ENCODE data around the gene MRPL1.
"Not testable (repeated sequence)": the region's sequence is repeated elsewhere in the genome, so short reads cannot be mapped to it uniquely, and the experiment has no call there.

Gene MRPL1

DNA sequence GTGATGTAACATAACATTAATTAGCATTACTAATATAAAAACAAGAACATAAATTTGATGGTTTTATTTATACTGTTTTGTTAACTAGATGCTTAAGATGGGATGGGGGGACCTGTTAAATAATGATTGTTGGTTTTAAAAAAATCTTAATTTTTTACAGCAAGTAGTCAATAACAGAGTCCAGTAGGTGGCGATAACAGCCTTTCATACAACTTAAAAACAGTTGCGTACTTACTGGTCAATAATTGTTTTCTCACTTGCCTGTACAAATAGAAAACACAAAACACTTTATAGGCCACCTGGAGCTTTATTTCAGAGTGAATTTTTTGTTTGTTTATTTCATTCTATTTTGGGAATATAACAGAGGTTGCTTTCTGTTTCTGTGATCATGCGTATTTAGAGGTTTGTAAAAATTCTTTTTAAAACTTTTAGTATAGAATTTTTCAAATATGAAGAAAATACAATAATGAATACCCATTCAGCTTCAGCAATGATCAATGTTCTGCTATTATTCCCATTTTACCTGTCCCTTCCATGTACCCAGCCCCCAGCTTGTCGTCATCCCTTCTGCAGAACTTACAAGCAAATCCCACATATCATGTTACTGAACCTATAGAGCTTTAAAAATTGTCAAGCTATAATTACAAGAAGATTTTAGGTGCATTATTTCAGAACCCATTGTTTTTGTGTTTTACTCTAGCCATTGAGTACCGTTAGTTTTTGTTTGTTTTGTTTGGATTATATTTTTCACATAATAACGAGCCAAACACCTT lies 97.1 kb downstream of the MRPL1 start:
- intact Hi-C loops (cut with DNase I): loop anchor here (5.0 to 10.0 kb wide), 2 partner anchors 558 to 905 kb away; no protein-coding TSS in a partner anchor
- DNase-seq: no peak

DNA sequence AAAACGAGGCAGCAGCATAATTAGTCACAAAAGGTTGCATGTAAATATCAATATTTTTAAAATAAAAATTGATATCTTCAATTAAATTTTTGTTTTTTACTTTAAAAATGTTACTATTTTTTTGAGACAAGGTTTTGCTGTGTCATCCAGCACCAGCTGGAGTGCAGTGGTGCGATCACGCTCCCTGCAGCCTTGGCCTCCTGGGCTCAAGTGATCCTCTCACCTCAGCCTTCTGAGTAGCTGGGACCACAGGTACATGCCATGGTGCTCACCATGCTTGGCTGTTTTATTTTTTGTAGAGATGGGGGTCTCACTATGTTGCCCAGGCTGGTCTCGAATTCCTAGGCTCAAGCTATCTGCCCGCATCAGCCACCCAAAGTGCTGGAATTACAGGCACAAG lies 97.7 kb downstream of the MRPL1 start:
- DNase-seq: peak in 1 of 10 donors; percentile 59
- intact Hi-C loops (cut with DNase I): loop anchor here (10.0 kb wide), 1 partner anchor 904 kb away; no protein-coding TSS in a partner anchor

GRCh38 chr4:77963004-77963403 lies 100.4 kb downstream of the MRPL1 start:
- DNase-seq: no peak
- intact Hi-C loops (cut with DNase I): loop anchor here (10.0 kb wide), 1 partner anchor 902 kb away; no protein-coding TSS in a partner anchor

- DNase-seq; intact Hi-C loops (cut with DNase I): not testable (repeated sequence)
These were observed 111.0 kb downstream of the MRPL1 start for GRCh38 chr4:77973657-77974056.

- DNase-seq; intact Hi-C loops (cut with DNase I): not testable (repeated sequence)
These were observed 120.4 kb downstream of the MRPL1 start for GRCh38 chr4:77982900-77983540.

GRCh38 chr4:77983612-77984311 lies 121.1 kb downstream of the MRPL1 start:
- intact Hi-C loops (cut with DNase I): not testable (repeated sequence)
- peak in 1 of 10 donors; percentile 66 for DNase-seq

DNA sequence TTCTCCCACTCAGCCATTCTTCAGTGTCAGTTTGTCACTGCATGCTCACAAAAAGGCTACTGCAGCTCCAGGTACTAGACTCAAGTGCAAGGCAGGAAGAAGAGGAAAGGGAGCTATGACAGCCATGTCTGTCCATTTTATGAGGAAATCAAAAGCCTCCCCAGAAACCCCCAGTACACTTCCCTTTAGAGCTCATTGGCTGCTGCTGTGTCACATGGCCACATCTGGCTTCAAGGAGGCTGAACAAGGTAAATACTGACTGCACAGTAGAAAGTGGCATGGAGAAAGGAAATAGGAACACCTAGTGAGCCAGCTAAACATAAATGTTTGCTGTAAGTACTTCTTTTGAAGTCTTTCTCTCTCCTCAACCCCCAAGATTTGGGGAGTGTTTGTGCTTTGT lies 127.3 kb downstream of the MRPL1 start:
- no peak for DNase-seq
- intact Hi-C loops (cut with DNase I): no loop called here

- intact Hi-C loops (cut with DNase I): no loop called here
- no peak for DNase-seq
These were observed 127.8 kb downstream of the MRPL1 start for GRCh38 chr4:77990456-77990855.

DNA sequence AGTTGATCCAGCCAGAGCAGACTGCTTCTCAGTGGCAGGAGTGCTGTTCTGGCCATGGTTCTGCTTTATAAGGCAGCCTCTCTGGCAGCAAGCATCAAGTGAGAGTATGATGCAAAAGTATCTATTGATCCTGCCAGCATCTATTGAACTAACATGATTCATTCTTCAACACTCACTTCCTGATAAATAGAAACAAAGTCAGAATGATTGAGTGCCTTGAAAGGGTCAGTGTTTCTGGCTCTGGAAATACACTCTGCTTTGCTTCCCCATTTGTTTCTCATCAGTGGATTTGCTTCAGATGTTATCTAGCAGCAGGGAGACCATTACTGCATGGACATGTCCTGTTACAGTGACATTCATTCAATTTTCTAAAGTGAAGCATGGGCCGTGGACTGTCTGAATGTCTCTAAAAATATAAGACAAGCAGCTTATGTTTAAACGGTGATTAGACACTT lies 128.3 kb downstream of the MRPL1 start:
- intact Hi-C loops (cut with DNase I): no loop called here
- DNase-seq: no peak

GRCh38 chr4:77992581-77992980 lies 130.0 kb downstream of the MRPL1 start:
- no peak for DNase-seq
- intact Hi-C loops (cut with DNase I): no loop called here

DNA sequence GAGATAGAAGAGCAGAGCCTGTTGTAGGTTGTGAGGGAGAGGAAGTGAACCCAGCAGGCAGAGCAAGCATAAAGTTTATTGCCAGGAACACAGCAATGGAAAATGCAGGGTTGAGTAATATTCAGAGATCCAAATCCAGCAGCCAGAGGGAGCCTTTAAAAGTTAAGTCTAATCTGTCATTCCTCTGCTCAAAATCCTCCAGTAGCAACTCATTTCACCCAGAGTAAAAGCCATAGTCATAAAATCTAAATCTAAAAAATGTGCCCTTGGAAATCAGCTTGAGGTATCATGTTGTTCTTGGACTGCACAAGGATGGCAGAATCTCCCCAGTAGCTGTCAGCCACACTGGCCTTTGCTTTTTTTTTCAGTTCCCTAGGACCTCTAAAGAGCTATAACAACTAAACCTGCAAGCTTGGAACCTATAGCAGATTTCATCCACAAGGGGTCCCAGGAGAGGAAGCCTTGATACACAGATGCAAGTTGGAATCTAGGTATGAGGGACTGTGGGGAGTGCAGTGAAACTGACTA lies 131.6 kb downstream of the MRPL1 start:
- intact Hi-C loops (cut with DNase I): no loop called here
- no peak for DNase-seq

DNA sequence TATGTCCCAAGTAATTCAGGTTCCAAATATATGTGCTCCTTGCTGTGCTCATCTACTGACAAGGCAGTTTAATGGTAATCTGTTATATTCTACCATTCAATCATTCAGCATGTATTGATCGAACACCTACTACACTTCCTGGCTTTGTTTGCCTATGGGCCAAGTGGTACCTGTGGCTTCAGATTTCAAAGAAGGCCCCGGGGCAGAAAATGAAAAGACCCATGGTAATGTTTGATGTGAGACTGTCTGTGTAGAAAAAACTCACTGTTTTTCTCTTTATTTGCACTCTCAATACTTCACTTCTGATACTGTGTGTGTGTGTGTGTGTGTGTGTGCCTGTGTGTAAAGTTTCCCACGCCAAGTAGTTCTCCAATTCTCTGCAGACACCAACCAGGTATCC lies 133.4 kb downstream of the MRPL1 start:
- intact Hi-C loops (cut with DNase I): no loop called here

GRCh38 chr4:78001531-78001930 lies 138.9 kb downstream of the MRPL1 start:
- no peak for DNase-seq
- intact Hi-C loops (cut with DNase I): no loop called here

More for the DNA sequence above, 133.4 kb downstream of the MRPL1 start:
- DNase-seq: no peak

- DNase-seq: no peak
- intact Hi-C loops (cut with DNase I): no loop called here
These were observed 139.6 kb downstream of the MRPL1 start for GRCh38 chr4:78002260-78002659.

Data from posterior cingulate gyrus (tissue), 11 donors.